Keratinocyte (primary cell): ENCODE data around the gene PPY.

Experiments
- EZH2 ChIP-seq: IDR thresholded peaks from one replicate; pipeline ENCODE4 v1.6.1; 2012; ENCODE audit warnings: inconsistent platforms, mild to moderate bottlenecking, low read length, moderate library complexity
- TF ChIP-seq, protein P1 (sequence below), 3 experiments: IDR thresholded peaks in 1 of 3; conservative IDR thresholded peaks in 1 of 3; optimal IDR thresholded peaks in 1 of 3; 2 replicates in 2 of 3; 3 replicates in 1 of 3; pipeline versions ENCODE3 to v1.5.1; 2011; ENCODE audit warnings: low read length in 3 of 3, mild to moderate bottlenecking in 3 of 3, moderate library complexity in 2 of 3, control low read depth in 1 of 3, inconsistent platforms in 1 of 3; ENCODE audit not compliant: insufficient read depth in 2 of 3; ENCODE audit errors: extremely low read depth in 1 of 3

DNA sequence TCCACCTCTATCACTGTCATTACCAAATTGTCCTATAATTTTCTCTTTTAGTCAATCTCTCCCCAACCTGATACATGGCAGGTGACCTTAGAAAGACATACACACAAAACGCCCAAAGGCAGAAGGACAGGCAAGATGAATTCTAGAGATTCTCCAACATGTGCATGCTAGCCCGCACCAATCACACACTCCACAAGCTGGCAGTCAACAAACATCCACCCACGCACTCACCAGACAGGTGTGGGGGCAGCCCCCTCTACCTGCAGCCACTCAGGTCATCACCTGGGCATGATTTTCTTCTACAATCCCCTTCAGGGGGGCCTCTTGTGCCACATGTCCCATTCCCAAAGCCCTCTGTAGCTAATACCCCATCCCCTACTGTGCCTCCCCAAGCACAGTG, 44.4 kb downstream of the PPY start:
- TF ChIP-seq, protein P1, sequence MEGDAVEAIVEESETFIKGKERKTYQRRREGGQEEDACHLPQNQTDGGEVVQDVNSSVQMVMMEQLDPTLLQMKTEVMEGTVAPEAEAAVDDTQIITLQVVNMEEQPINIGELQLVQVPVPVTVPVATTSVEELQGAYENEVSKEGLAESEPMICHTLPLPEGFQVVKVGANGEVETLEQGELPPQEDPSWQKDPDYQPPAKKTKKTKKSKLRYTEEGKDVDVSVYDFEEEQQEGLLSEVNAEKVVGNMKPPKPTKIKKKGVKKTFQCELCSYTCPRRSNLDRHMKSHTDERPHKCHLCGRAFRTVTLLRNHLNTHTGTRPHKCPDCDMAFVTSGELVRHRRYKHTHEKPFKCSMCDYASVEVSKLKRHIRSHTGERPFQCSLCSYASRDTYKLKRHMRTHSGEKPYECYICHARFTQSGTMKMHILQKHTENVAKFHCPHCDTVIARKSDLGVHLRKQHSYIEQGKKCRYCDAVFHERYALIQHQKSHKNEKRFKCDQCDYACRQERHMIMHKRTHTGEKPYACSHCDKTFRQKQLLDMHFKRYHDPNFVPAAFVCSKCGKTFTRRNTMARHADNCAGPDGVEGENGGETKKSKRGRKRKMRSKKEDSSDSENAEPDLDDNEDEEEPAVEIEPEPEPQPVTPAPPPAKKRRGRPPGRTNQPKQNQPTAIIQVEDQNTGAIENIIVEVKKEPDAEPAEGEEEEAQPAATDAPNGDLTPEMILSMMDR (optimal IDR thresholded peaks at IDR 0.05 in 1 of 3, IDR thresholded peaks at IDR 0.05 in 1 of 3, conservative IDR thresholded peaks at IDR 0.05 in 1 of 3; ENCODE audit: extremely low read depth in 1 of 3, insufficient read depth in 2 of 3, low read length in 3 of 3), result peak in 1 of 3 experiments; percentile 22
- TF ChIP-seq EZH2, result no peak
